GM20000 (cell line): ENCODE measurements around the gene TMEM163.

Experiments used
- DNase-seq: peaks from one replicate; pipeline ENCODE4 v3.0.0; 2012; ENCODE audit warnings: low spot score
- TF ChIP-seq, protein P1 (sequence below): IDR thresholded peaks from 2 replicates; pipeline ENCODE4 v1.5.1; 2012; ENCODE audit warnings: mild to moderate bottlenecking, control low read depth; ENCODE audit errors: extremely low read depth, missing control alignments

TMEM163 gene

DNA sequence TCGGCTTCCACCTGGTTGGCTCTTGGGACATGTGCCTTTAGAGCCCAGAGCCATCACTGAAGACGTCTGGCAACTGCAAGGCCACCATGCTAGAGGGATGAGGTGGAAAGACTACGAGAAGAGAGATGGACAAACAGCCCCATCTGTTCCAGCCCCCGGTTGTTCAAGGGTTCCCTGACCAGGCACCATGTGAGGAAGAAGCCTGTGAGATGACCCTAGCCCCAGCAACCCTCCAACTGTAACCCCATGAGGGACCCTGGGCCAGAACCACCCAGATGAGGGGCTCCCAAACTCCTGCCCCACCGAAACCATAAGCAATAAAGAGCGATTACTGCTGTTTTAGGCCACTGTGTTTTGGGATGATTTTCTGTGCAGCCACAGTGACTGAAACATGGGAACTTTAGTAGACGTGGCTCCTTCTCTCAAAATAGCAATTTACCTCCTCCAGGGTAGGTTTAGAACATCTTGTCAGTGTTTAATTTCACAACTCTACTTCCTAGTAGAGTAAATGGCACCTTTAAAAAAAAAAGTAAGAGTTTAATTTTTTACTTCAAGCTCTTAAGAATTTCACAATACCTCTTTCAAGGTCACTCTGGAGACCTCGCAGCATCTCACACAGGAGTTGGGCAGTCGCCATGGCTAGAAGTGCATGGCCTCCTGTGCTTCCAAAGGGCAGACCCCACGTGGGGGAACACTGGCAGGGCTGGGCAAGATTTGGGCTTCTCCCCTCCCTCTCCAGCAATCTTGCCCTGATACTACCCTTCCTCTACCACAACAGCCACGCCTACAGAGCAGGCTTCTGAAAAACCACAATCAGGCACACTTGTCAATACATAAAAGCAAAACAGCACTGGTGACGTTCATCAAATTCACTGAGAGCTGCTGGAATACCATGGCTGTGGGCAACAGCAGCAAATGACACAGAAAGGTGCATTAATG lies 48.8 kb downstream of the TMEM163 start:
- TF ChIP-seq, protein P1, sequence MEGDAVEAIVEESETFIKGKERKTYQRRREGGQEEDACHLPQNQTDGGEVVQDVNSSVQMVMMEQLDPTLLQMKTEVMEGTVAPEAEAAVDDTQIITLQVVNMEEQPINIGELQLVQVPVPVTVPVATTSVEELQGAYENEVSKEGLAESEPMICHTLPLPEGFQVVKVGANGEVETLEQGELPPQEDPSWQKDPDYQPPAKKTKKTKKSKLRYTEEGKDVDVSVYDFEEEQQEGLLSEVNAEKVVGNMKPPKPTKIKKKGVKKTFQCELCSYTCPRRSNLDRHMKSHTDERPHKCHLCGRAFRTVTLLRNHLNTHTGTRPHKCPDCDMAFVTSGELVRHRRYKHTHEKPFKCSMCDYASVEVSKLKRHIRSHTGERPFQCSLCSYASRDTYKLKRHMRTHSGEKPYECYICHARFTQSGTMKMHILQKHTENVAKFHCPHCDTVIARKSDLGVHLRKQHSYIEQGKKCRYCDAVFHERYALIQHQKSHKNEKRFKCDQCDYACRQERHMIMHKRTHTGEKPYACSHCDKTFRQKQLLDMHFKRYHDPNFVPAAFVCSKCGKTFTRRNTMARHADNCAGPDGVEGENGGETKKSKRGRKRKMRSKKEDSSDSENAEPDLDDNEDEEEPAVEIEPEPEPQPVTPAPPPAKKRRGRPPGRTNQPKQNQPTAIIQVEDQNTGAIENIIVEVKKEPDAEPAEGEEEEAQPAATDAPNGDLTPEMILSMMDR: no peak

GRCh38 chr2:134668821-134669220 lies 50.0 kb downstream of the TMEM163 start:
- peak; percentile 37 for DNase-seq
- TF ChIP-seq, protein P1: no peak

More for the DNA sequence above, 48.8 kb downstream of the TMEM163 start:
- DNase-seq: no peak

DNA sequence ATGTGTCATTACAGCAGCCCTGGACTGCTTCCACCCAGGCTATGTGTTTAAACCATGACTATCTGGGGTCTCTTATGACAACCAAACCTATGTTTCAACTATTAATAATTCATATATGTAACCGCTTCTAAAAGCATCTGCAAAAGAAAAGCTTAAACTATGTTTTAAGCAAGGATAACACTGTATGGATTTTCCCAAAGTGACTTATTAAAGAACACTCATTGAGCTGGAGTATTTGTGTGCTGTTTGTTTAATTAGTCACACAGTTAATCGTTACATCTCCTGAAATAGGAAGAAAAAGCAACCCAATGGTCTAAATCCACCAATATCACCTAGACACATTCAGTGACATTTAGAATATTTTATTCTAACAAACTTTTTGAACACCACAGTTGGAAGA lies 51.3 kb downstream of the TMEM163 start:
- TF ChIP-seq, protein P1: no peak
- no peak for DNase-seq

DNA sequence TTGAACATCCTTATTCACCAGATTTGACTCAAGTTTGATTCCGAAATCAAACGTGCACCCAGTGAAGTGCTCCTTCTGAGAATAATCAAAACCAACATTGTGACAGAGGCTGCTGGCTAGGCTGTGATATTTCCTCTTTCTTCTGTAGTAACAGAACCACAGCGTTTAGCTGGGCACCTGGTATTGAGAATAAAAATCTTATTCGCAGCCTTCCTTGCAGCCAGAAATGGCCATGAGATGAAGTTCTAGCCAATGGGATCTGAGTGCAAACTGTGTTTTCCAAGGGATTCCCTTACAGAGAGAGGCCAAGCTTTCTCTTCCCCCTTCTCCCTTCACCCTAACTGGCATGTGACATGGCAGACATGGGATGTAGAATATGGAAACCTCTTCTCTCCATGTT lies 51.7 kb downstream of the TMEM163 start:
- no peak for DNase-seq
- TF ChIP-seq, protein P1: no peak

DNA sequence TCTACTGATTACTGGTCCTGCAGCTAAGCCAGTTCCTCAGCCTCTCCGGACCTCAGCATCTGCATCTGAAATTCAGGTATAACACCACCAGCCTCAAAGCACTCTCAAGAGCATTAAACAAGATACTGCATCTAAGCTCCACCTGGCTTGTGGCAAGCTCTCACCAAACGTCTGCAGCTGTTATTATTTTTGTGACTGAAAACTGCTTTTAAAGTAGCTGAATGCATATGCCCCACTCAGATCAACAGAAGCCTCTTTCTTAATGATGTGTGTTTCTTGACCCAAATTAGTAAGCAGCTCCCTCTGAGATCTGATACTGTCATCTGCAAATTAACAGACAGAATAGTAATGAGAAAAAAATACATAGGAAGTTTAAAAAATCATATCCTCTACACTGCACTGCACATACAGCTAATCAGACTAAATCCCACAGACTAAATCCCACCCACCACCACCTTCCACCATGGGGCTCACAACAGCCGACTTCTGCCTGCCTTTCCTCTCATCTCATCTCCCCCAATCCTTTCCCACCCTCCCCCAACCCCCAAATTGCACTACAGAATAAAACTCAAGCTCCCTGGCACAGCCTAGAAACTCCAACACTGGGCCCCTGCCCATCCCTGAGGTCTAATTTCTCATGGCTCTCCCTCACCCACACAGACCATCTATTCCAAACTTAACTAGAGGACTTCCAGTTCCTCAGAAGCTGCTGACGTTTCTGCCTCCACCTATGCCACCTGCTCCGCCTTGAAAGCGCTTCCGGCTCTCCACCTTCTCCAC lies 52.9 kb downstream of the TMEM163 start:
- TF ChIP-seq, protein P1: no peak
- no peak for DNase-seq

DNA sequence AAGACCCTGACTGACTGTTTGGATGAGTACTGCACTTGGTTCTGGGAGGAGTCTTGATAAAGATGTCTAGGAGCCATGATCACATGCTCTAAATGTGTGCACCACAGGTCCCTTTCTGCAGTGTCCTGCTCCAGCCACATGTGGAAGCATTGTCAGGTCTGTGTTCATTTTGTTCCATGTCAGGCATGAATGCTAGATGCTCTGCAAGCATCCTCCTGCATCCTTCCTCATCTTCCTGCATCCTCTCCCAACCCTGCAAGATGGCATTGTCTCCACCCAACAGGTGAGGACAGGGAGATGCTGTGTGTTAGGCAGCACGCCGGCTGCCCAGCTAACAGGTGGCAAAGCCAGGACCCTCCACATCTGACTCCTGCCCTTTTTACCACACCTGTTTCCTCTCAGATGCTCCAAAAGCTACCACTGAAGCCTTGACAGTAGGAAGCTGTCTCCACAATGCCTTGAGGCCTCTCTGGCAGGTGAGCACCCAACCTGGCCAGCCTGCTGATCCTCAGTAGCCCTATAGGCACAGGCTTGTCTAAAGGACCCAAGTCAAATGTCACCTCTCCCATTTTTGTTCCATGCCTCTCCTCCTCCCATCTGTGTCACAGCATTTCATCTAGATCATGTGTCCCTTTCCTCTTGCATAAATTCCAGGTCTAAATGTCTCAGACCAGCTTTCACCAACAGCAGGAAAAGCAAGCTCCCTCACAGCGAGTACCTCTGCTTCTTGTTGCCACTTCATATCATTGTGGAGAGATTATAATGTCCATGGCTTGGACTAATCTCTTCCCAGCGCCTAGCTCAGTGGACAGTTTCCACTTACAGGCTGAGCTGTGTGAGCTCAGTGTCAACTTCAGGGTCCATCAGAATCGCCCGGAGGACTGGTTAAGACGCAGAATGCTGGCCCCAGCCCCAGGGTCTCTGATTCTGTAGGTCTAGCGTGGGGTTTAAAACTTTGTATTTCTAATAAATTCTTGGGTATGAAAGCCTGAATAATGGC lies 55.0 kb downstream of the TMEM163 start:
- TF ChIP-seq, protein P1: no peak
- DNase-seq: no peak
